GM18909 (cell line): ENCODE measurements around the gene FAM3B.
"Not testable (repeated sequence)": the region's sequence is repeated elsewhere in the genome, so short reads cannot be mapped to it uniquely, and the experiment has no call there.

Experiments
- ATAC-seq: cut with Tn5 transposase; IDR thresholded peaks from one replicate; pipeline ENCODE4 v1.9.1; 2021; ENCODE audit warnings: mild to moderate bottlenecking; ENCODE audit not compliant: unreplicated experiment, poor library complexity

FAM3B gene

GRCh38 chr21:41316200-41317062, at the start of gene FAM3B:
FAM3B (plus strand) TSS chr21:41316801; CDS start chr21:41316880, 79 bp downstream.
- no peak for ATAC-seq

GRCh38 chr21:41267346-41267745, 49.3 kb upstream of the FAM3B start:
- no peak for ATAC-seq

GRCh38 chr21:41269535-41269934, 47.1 kb upstream of the FAM3B start:
- ATAC-seq = no peak

- no peak for ATAC-seq
Observed at GRCh38 chr21:41277196-41277595, 39.4 kb upstream of the FAM3B start.

GRCh38 chr21:41277846-41278245, 38.8 kb upstream of the FAM3B start:
- ATAC-seq = no peak

GRCh38 chr21:41280115-41280919, 36.3 kb upstream of the FAM3B start:
- ATAC-seq = no peak

- ATAC-seq = no peak
Observed at GRCh38 chr21:41282412-41282811, 34.2 kb upstream of the FAM3B start.

- ATAC-seq = peak; percentile 79
Observed at GRCh38 chr21:41283211-41283818, 33.3 kb upstream of the FAM3B start.

- ATAC-seq = no peak
Observed at GRCh38 chr21:41289431-41289830, 27.2 kb upstream of the FAM3B start.

- ATAC-seq = no peak
Observed at GRCh38 chr21:41290106-41290799, 26.3 kb upstream of the FAM3B start.

GRCh38 chr21:41294548-41295231, 21.9 kb upstream of the FAM3B start:
- no peak for ATAC-seq

- ATAC-seq = no peak
Observed at GRCh38 chr21:41295721-41296254, 20.8 kb upstream of the FAM3B start.

GRCh38 chr21:41302976-41303375, 13.6 kb upstream of the FAM3B start:
- ATAC-seq = no peak

GRCh38 chr21:41304068-41304720, 12.4 kb upstream of the FAM3B start:
- ATAC-seq = no peak

- ATAC-seq = no peak
Observed at GRCh38 chr21:41307219-41307618, 9.4 kb upstream of the FAM3B start.

- ATAC-seq = not testable (repeated sequence)
Observed at GRCh38 chr21:41313285-41314164, 3.1 kb upstream of the FAM3B start.

- no peak for ATAC-seq
Observed at GRCh38 chr21:41315726-41316125, 875 bp upstream of the FAM3B start.

- no peak for ATAC-seq
Observed at GRCh38 chr21:41317063-41317392, 427 bp downstream of the FAM3B start.
